Glutamatergic neuron (in vitro differentiated cells): ENCODE measurements around the gene PMPCA. TPM values are rescaled to one million over a fixed set of nuclear protein-coding genes. Genes with fewer than 3 reads are reported as not detected.

Experiments
- DNase-seq: peaks from one replicate; pipeline ENCODE4 v3.0.0; 2022
- H3K27ac Mint-ChIP-seq: one replicate; pipeline ENCODE4 v1.8.0; 2020; ENCODE audit warnings: mild to moderate bottlenecking, mixed read lengths, inconsistent platforms; ENCODE audit not compliant: unreplicated experiment
- H3K27me3 Mint-ChIP-seq: one replicate; pipeline ENCODE4 v1.8.0; 2020; ENCODE audit warnings: mild to moderate bottlenecking, moderate library complexity, mixed read lengths, inconsistent platforms; ENCODE audit not compliant: unreplicated experiment
- H3K36me3 Mint-ChIP-seq: one replicate; pipeline ENCODE4 v1.8.0; 2020; ENCODE audit warnings: mild to moderate bottlenecking, mixed read lengths, inconsistent platforms; ENCODE audit not compliant: unreplicated experiment
- H3K4me1 Mint-ChIP-seq: one replicate; pipeline ENCODE4 v1.8.0; 2020; ENCODE audit warnings: mild to moderate bottlenecking, low read depth, mixed read lengths, inconsistent platforms; ENCODE audit not compliant: unreplicated experiment
- H3K4me3 Mint-ChIP-seq: one replicate; pipeline ENCODE4 v1.8.0; 2020; ENCODE audit warnings: mild to moderate bottlenecking, mixed read lengths, inconsistent platforms; ENCODE audit not compliant: unreplicated experiment
- H3K9me3 Mint-ChIP-seq: one replicate; pipeline ENCODE4 v1.8.0; 2020; ENCODE audit warnings: mild to moderate bottlenecking, moderate library complexity, mixed read lengths, inconsistent platforms; ENCODE audit not compliant: unreplicated experiment
- total RNA-seq: library from RNA; stranded (reverse); fragmentation: NEBNext Ultra II Directional; extraction: Animal tissue kit (Norgen Biotek cat#: 25700); gene quantifications from one replicate; pipeline ENCODE4 v1.2.1, GENCODE V29; 2021; ENCODE audit not compliant: unreplicated experiment
- TF ChIP-seq, protein P1 (sequence below): fragments of 200-600 bp; sonication (generic); IDR thresholded peaks from one replicate; pipeline ENCODE4 v1.5.0; 2021; ENCODE audit not compliant: partially characterized antibody, unreplicated experiment

Gene PMPCA
- total RNA-seq, 1 donor from 2014 or later = 69.0 TPM

GRCh38 chr9:136462664-136463063 lies 52.2 kb downstream of the PMPCA start:
- Mint-ChIP-seq H3K4me3 (peak overlapping the region; percentile 20), H3K27ac (no peak overlapping the region), H3K27me3 (no peaks in the 10 kb centered on the region), H3K9me3 (no peaks in the 10 kb centered on the region), H3K36me3 (no peaks in the 10 kb centered on the region), H3K4me1 (no peaks in the 10 kb centered on the region)
- TF ChIP-seq, protein P1, sequence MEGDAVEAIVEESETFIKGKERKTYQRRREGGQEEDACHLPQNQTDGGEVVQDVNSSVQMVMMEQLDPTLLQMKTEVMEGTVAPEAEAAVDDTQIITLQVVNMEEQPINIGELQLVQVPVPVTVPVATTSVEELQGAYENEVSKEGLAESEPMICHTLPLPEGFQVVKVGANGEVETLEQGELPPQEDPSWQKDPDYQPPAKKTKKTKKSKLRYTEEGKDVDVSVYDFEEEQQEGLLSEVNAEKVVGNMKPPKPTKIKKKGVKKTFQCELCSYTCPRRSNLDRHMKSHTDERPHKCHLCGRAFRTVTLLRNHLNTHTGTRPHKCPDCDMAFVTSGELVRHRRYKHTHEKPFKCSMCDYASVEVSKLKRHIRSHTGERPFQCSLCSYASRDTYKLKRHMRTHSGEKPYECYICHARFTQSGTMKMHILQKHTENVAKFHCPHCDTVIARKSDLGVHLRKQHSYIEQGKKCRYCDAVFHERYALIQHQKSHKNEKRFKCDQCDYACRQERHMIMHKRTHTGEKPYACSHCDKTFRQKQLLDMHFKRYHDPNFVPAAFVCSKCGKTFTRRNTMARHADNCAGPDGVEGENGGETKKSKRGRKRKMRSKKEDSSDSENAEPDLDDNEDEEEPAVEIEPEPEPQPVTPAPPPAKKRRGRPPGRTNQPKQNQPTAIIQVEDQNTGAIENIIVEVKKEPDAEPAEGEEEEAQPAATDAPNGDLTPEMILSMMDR = no peak
- no peak for DNase-seq

DNA sequence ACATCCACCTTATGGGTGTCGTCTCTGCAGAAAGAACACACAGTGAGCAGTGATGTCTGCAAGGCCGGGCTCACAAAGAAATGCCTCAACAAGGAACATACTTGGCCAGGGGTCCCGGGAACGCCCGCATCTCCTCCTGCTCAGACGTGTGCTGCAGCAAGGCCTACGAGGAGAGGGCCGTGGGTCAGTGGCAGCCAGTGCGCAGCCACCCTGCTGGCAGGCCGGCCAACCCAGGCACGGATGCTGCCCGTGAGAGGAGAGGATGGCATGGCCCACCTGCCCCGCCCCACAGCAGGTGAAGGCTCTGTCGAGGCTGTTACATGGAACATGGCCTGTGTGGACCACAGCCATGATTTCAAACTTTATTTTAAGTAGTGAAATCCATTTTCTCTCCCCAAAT lies 53.1 kb downstream of the PMPCA start:
- no peak overlapping the region for H3K27ac Mint-ChIP-seq
- TF ChIP-seq, protein P1 = no peak
- no peak overlapping the region for H3K4me3 Mint-ChIP-seq
- no peak for DNase-seq
- H3K9me3 Mint-ChIP-seq = no peaks in the 10 kb centered on the region
- no peaks in the 10 kb centered on the region for H3K4me1 Mint-ChIP-seq
- H3K27me3 Mint-ChIP-seq = no peaks in the 10 kb centered on the region
- no peaks in the 10 kb centered on the region for H3K36me3 Mint-ChIP-seq

DNA sequence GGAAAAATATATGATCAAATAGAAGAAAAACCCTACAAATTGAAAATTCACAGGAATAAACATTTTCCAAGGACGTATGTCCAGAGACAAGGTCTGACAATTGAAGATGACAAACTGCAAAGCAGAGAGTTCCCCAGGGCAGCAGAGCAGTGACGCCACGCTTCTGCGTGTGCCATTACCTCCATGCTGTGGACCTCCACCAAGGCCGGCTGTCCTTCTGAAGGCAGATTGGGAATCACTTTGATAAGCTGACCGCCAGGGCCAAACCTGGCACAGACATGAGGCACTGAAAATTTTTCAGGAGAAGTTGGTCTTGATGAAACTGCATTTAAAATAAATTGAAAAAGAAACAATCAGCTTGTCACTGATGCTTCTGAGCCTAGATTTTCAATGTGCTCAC lies 53.8 kb downstream of the PMPCA start:
- Mint-ChIP-seq H3K27ac (no peak overlapping the region), H3K9me3 (no peaks in the 10 kb centered on the region), H3K4me3 (no peak overlapping the region), H3K36me3 (no peaks in the 10 kb centered on the region), H3K27me3 (no peaks in the 10 kb centered on the region), H3K4me1 (no peaks in the 10 kb centered on the region)
- DNase-seq = no peak
- TF ChIP-seq, protein P1 = no peak

- TF ChIP-seq, protein P1 = no peak
- H3K36me3 Mint-ChIP-seq = no peaks in the 10 kb centered on the region
- no peaks in the 10 kb centered on the region for H3K27me3 Mint-ChIP-seq
- H3K4me3 Mint-ChIP-seq = peak overlapping the region; percentile 34
- H3K4me1 Mint-ChIP-seq = no peaks in the 10 kb centered on the region
- H3K27ac Mint-ChIP-seq = no peak overlapping the region
- no peak for DNase-seq
- no peaks in the 10 kb centered on the region for H3K9me3 Mint-ChIP-seq
Observed at GRCh38 chr9:136465500-136466154, 55.2 kb downstream of the PMPCA start.

- no peaks in the 10 kb centered on the region for H3K27me3 Mint-ChIP-seq
- H3K9me3 Mint-ChIP-seq = peaks cover 1% of the 10 kb centered on the region
- TF ChIP-seq, protein P1 = no peak
- no peak overlapping the region for H3K27ac Mint-ChIP-seq
- H3K36me3 Mint-ChIP-seq = no peaks in the 10 kb centered on the region
- DNase-seq = no peak
- H3K4me3 Mint-ChIP-seq = no peak overlapping the region
- H3K4me1 Mint-ChIP-seq = no peaks in the 10 kb centered on the region
Observed at GRCh38 chr9:136466155-136466541, 55.7 kb downstream of the PMPCA start.
